Right atrium auricular region (tissue), 2 donors: ENCODE results near the gene SLC8A3. TPM values are rescaled to one million over a fixed set of nuclear protein-coding genes. Genes with fewer than 3 reads are reported as not detected.

Experiments used
- DNase-seq: peaks from one replicate; pipeline ENCODE4 v3.0.0-alpha.2; 2019; ENCODE audit warnings: low spot score
- H3K27ac ChIP-seq, 2 donors: fragments of 200-600 bp; sonication (generic); 1 replicate in 1 of 2; 2 replicates in 1 of 2; pipeline ENCODE4 v1.5.1; 2016 to 2019
- H3K27me3 ChIP-seq, 2 donors: fragments of 200-600 bp; sonication (generic); one replicate each; pipeline versions ENCODE4 v1.5.1 to v1.6.0; 2017 to 2019
- H3K36me3 ChIP-seq: fragments of 200-600 bp; sonication (generic); one replicate; pipeline ENCODE4 v1.5.1; 2016
- H3K4me1 ChIP-seq, 2 donors: fragments of 200-600 bp; sonication (generic); one replicate each; pipeline versions ENCODE4 v1.5.1 to v1.6.0; 2017 to 2019
- H3K4me3 ChIP-seq, 2 donors: fragments of 200-600 bp; sonication (generic); 1 replicate in 1 of 2; 2 replicates in 1 of 2; pipeline ENCODE4 v1.5.1; 2017 to 2019; ENCODE audit warnings: mild to moderate bottlenecking in 1 of 2, moderate library complexity in 1 of 2
- H3K9me3 ChIP-seq, 2 donors: fragments of 200-600 bp; sonication (generic); one replicate each; pipeline ENCODE4 v1.5.1; 2019
- CTCF ChIP-seq, 2 donors: fragments of 200-600 bp; sonication (generic); IDR thresholded peaks; one replicate each; pipeline ENCODE4 v1.5.1; 2019; ENCODE audit warnings: antibody characterized with exemption in 2 of 2
- total RNA-seq, 2 donors: library from RNA; depleted of rRNA; stranded (reverse); fragments of >200 nt; gene quantifications; one replicate each; pipeline ENCODE4 v1.1.0, GENCODE V29; 2016

Gene SLC8A3
- total RNA-seq, 2 donors from 2014 or later = 1.3 to 1.4 TPM

- no peak overlapping the region for H3K27ac ChIP-seq
- no peaks in the 10 kb centered on the region for H3K27me3 ChIP-seq
- TF ChIP-seq CTCF (IDR thresholded peaks at IDR 0.05) = no peak
- H3K36me3 ChIP-seq = no peaks in the 10 kb centered on the region
- H3K9me3 ChIP-seq = no peaks in the 10 kb centered on the region
- DNase-seq = no peak
- H3K4me1 ChIP-seq = no peaks in the 10 kb centered on the region
- no peak overlapping the region for H3K4me3 ChIP-seq
Measured at GRCh38 chr14:70057519-70058136, 131.1 kb downstream of the SLC8A3 start.

- Histone ChIP-seq H3K27me3 (no peaks in the 10 kb centered on the region), H3K27ac (no peak overlapping the region), H3K9me3 (no peaks in the 10 kb centered on the region), H3K4me3 (no peak overlapping the region), H3K4me1 (no peaks in the 10 kb centered on the region), H3K36me3 (no peaks in the 10 kb centered on the region)
- no peak for DNase-seq
- TF ChIP-seq CTCF (IDR thresholded peaks at IDR 0.05) = no peak
Measured at GRCh38 chr14:70052990-70053389, 135.8 kb downstream of the SLC8A3 start.

GRCh38 chr14:70050136-70050535, 138.6 kb downstream of the SLC8A3 start:
- no peak overlapping the region for H3K4me3 ChIP-seq
- no peaks in the 10 kb centered on the region for H3K36me3 ChIP-seq
- H3K27ac ChIP-seq = no peak overlapping the region
- TF ChIP-seq CTCF (IDR thresholded peaks at IDR 0.05) = no peak
- H3K27me3 ChIP-seq = no peaks in the 10 kb centered on the region
- DNase-seq = no peak
- no peaks in the 10 kb centered on the region for H3K9me3 ChIP-seq
- H3K4me1 ChIP-seq = no peaks in the 10 kb centered on the region

GRCh38 chr14:70049605-70050004, 139.1 kb downstream of the SLC8A3 start:
- TF ChIP-seq CTCF (IDR thresholded peaks at IDR 0.05) = no peak
- no peaks in the 10 kb centered on the region for H3K4me1 ChIP-seq
- H3K36me3 ChIP-seq = no peaks in the 10 kb centered on the region
- no peak overlapping the region for H3K27ac ChIP-seq
- DNase-seq = no peak
- no peak overlapping the region for H3K4me3 ChIP-seq
- no peaks in the 10 kb centered on the region for H3K9me3 ChIP-seq
- no peaks in the 10 kb centered on the region for H3K27me3 ChIP-seq

GRCh38 chr14:70048313-70048654, 140.5 kb downstream of the SLC8A3 start:
- Histone ChIP-seq H3K27me3 (no peaks in the 10 kb centered on the region), H3K27ac (no peak overlapping the region)
- TF ChIP-seq CTCF (IDR thresholded peaks at IDR 0.05) = no peak

More at GRCh38 chr14:70048313-70048654, 140.5 kb downstream of the SLC8A3 start:
- Histone ChIP-seq H3K4me1 (no peaks in the 10 kb centered on the region), H3K36me3 (no peaks in the 10 kb centered on the region), H3K4me3 (no peak overlapping the region), H3K9me3 (no peaks in the 10 kb centered on the region)
- no peak for DNase-seq
